ENCODE measurements around the gene AIFM1. TPM values are rescaled to one million over a fixed set of nuclear protein-coding genes. Genes with fewer than 3 reads are reported as not detected.

AIFM1 gene
- total and polyA plus RNA-seq, 4 donors, result 33.1 to 79.0 (median 66.4) TPM

DNA sequence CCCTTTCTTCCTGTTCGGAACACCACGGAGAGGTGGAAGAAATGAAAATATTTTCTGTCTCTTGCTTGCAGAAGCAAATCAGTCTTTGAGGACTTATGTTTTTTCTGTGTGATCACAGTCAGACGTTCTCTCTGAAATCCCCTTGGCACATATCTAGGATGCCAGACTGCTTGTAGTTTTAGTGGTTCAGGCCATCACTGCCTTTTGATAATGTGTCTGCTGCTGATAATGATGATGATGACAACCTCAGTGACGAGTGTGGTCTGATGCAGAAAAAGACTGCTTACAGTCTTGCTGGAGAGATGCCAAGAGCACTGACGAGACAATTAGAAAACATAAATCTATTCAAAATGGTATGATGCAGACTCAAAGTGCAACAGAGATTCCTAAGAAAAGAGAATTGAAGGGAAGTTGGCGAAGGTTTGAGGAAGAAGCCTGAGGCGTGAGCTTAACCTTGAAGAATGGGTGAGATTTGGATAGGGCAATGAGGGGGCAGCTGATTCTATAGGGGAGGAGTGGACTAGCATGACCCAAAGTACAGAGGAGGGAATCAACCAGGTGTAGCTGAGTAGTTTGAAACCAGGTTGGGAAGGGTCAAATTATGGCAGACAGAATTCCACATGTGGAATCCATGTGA lies 14.1 kb upstream of the AIFM1 start:
- Histone ChIP-seq H3K4me3 (ENCODE audit: low read depth in 1 of 3, low read length in 3 of 3) (no peak overlapping the region), H3K9me3 (ENCODE audit: control insufficient read depth in 4 of 4, low read length in 3 of 4) (no peaks in the 10 kb centered on the region), H3K27me3 (ENCODE audit: control insufficient read depth in 4 of 4, insufficient read depth in 4 of 4, low read length in 3 of 4) (no peaks in the 10 kb centered on the region), H3K4me1 (ENCODE audit: control insufficient read depth in 4 of 4, insufficient read depth in 4 of 4, low read length in 3 of 4) (no peaks in the 10 kb centered on the region), H3K9ac (ENCODE audit: low read depth in 1 of 2, low read length in 2 of 2) (no peak overlapping the region), H3K27ac (ENCODE audit: low read depth in 1 of 2, low read length in 2 of 2) (no peak overlapping the region), H3K36me3 (ENCODE audit: control insufficient read depth in 4 of 4, insufficient read depth in 3 of 4, low read depth in 1 of 4, low read length in 3 of 4) (no peaks in the 10 kb centered on the region)
- WGBS, result 66% methylated on average over 7 of the region's 7 CpGs
- no peak for DNase-seq (ENCODE audit: low spot score)
- TF ChIP-seq GABPA (IDR thresholded peaks at IDR 0.05 in 1 of 2, conservative IDR thresholded peaks at IDR 0.05 in 1 of 2) (no peak), RXRA (IDR thresholded peaks at IDR 0.05) (no peak)

DNA sequence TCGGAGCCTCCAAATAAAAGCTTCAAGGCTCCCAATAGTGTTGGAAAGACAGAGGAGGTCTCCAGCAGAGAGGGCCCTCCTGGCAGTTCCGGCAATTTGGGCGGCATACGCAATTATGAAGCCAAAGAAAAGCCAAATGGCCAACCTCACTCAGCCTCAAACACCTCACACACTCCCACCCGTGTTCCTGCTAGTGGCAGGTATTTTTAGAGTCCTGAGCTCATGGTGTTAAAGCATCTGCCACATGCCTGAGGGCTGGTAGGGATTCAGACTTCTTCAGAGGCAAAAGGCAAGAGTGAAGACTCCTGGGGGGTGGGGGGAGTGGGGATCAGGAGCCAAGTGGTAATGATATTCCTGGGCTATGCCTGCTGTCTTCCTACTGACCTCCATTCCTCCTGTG lies 13.5 kb upstream of the AIFM1 start:
- no peak overlapping the region for H3K9ac ChIP-seq (ENCODE audit: low read depth in 1 of 2, low read length in 2 of 2)
- H3K9me3 ChIP-seq (ENCODE audit: control insufficient read depth in 4 of 4, low read length in 3 of 4), result no peaks in the 10 kb centered on the region
- DNase-seq (ENCODE audit: low spot score), result no peak
- H3K4me3 ChIP-seq (ENCODE audit: low read depth in 1 of 3, low read length in 3 of 3), result no peak overlapping the region
- TF ChIP-seq TAF1 (conservative IDR thresholded peaks at IDR 0.05) (no peak), RAD21 (IDR thresholded peaks at IDR 0.05) (no peak), MAX (IDR thresholded peaks at IDR 0.05) (no peak), HNF4A (conservative IDR thresholded peaks at IDR 0.05) (no peak), FOXA1 (IDR thresholded peaks at IDR 0.05) (no peak), RXRA (IDR thresholded peaks at IDR 0.05) (no peak), CTCF (IDR thresholded peaks at IDR 0.05; ENCODE audit: low read depth, low read length, missing input control) (no peak), EGR1 (IDR thresholded peaks at IDR 0.05; ENCODE audit: low read depth in 2 of 2) (no peak), YY1 (IDR thresholded peaks at IDR 0.05) (no peak), JUND (IDR thresholded peaks at IDR 0.05) (no peak)
- no peaks in the 10 kb centered on the region for H3K27me3 ChIP-seq (ENCODE audit: control insufficient read depth in 4 of 4, insufficient read depth in 4 of 4, low read length in 3 of 4)
- no peaks in the 10 kb centered on the region for H3K36me3 ChIP-seq (ENCODE audit: control insufficient read depth in 4 of 4, insufficient read depth in 3 of 4, low read depth in 1 of 4, low read length in 3 of 4)
- no peaks in the 10 kb centered on the region for H3K4me1 ChIP-seq (ENCODE audit: control insufficient read depth in 4 of 4, insufficient read depth in 4 of 4, low read length in 3 of 4)
- no peak overlapping the region for H3K27ac ChIP-seq (ENCODE audit: low read depth in 1 of 2, low read length in 2 of 2)
- WGBS, result 86% methylated on average over 5 of the region's 5 CpGs

GRCh38 chrX:130176942-130177341 lies 11.3 kb upstream of the AIFM1 start:
- no peaks in the 10 kb centered on the region for H3K36me3 ChIP-seq (ENCODE audit: control insufficient read depth in 4 of 4, insufficient read depth in 3 of 4, low read depth in 1 of 4, low read length in 3 of 4)
- 86% methylated on average over 4 of the region's 4 CpGs for WGBS
- H3K9me3 ChIP-seq (ENCODE audit: control insufficient read depth in 4 of 4, low read length in 3 of 4), result no peaks in the 10 kb centered on the region
- no peak overlapping the region for H3K27ac ChIP-seq (ENCODE audit: low read depth in 1 of 2, low read length in 2 of 2)
- H3K4me1 ChIP-seq (ENCODE audit: control insufficient read depth in 4 of 4, insufficient read depth in 4 of 4, low read length in 3 of 4), result peaks cover 0 to 3% (median 2%) of the 10 kb centered on the region in 4 donors
- no peak overlapping the region for H3K9ac ChIP-seq (ENCODE audit: low read depth in 1 of 2, low read length in 2 of 2)
- TF ChIP-seq FOXA1 (IDR thresholded peaks at IDR 0.05) (no peak), YY1 (IDR thresholded peaks at IDR 0.05) (no peak), HNF4A (conservative IDR thresholded peaks at IDR 0.05) (no peak), EGR1 (IDR thresholded peaks at IDR 0.05; ENCODE audit: low read depth in 2 of 2) (no peak), TAF1 (conservative IDR thresholded peaks at IDR 0.05) (no peak), FOXA2 (IDR thresholded peaks at IDR 0.05) (no peak), CTCF (IDR thresholded peaks at IDR 0.05; ENCODE audit: low read depth, low read length, missing input control) (no peak)
- no peaks in the 10 kb centered on the region for H3K27me3 ChIP-seq (ENCODE audit: control insufficient read depth in 4 of 4, insufficient read depth in 4 of 4, low read length in 3 of 4)
- no peak overlapping the region for H3K4me3 ChIP-seq (ENCODE audit: low read depth in 1 of 3, low read length in 3 of 3)
- no peak for DNase-seq (ENCODE audit: low spot score)

Data from liver (tissue), 9 donors.